GM23248 (cell line): ENCODE results near the gene HSD3B2.

Source experiments
- EZH2 ChIP-seq: fragments of 200-600 bp; sonication (generic); IDR thresholded peaks from 2 replicates; pipeline ENCODE4 v1.6.1; 2018; ENCODE audit warnings: antibody characterized with exemption, mild to moderate bottlenecking; ENCODE audit not compliant: insufficient read depth, poor library complexity, severe bottlenecking
- EZH2phosphoT487 ChIP-seq: fragments of 200-600 bp; sonication (generic); IDR thresholded peaks from 2 replicates; pipeline ENCODE4 v1.6.1; 2018; ENCODE audit warnings: antibody characterized with exemption, moderate library complexity, mild to moderate bottlenecking, low read depth; ENCODE audit not compliant: insufficient read depth

- TF ChIP-seq EZH2phosphoT487 (no peak), EZH2 (no peak)
Observed at GRCh38 chr1:119385650-119386049, 29.3 kb upstream of the HSD3B2 start.
